HepG2 (cell line): ENCODE measurements around the gene ZSCAN21. TPM values are rescaled to one million over a fixed set of nuclear protein-coding genes. Genes with fewer than 3 reads are reported as not detected.

Experiments
- ATAC-seq: fragments of 200-7000 bp; cut with Tn5 transposase; 3 replicates; pipeline ENCODE4 v1.9.1; 2020; ENCODE audit warnings: mild to moderate bottlenecking, moderate library complexity
- BruUV-seq: library from RNA; stranded (reverse); fragments of 400-500 nt; replicated peaks from 2 replicates; lab custom pipeline; 2021; lab: Mats Ljungman, UMichigan
- CTCF ChIA-PET: fragments of 300-600 bp; formaldehyde crosslinking; extraction: SDS; loops from one replicate; lab custom pipeline; 2021; ENCODE audit warnings: low total read pairs, inconsistent platforms, low intra/inter-chr PET ratio; lab: Yijun Ruan, JAX
- POLR2A ChIA-PET: fragments of 350-600 bp; sonication (Branson Sonifier 250); formaldehyde crosslinking; loops from one replicate; lab custom pipeline; 2020; ENCODE audit warnings: antibody characterized with exemption, inconsistent platforms; lab: Yijun Ruan, JAX
- DNase-seq: peaks from one replicate; pipeline ENCODE4 v3.0.0-alpha.2; 2015; ENCODE audit warnings: low spot score
- FAIRE-seq: peaks from 3 replicates; lab custom pipeline; 2011; peaks lifted over from hg19 to GRCh38; lab: Jason Lieb, UNC
- H2AFZ ChIP-seq: one replicate; pipeline ENCODE4 v1.6.1; 2011; ENCODE audit warnings: low read length, inconsistent platforms
- H3K27ac ChIP-seq: fragments of 300-600 bp; 3 replicates; pipeline ENCODE4 v1.8.0; 2011; ENCODE audit warnings: mixed run types, mild to moderate bottlenecking, mixed read lengths, low read length, inconsistent platforms; ENCODE audit not compliant: insufficient read depth; ENCODE audit errors: extremely low read length
- H3K27me3 ChIP-seq, 2 experiments: fragments of 200-600 bp in 1 of 2; 2 replicates in 1 of 2; 3 replicates in 1 of 2; pipeline versions ENCODE4 v1.6.0 to v1.8.0; 2011; ENCODE audit warnings: low read length in 2 of 2, mild to moderate bottlenecking in 2 of 2, moderate library complexity in 2 of 2, inconsistent platforms in 1 of 2; ENCODE audit not compliant: insufficient read depth in 2 of 2, control insufficient read depth in 1 of 2
- H3K36me3 ChIP-seq, 2 experiments: fragments of 200-600 bp in 1 of 2; replicated peaks in 1 of 2; 2 replicates in 1 of 2; 3 replicates in 1 of 2; pipeline versions ENCODE4 v1.5.1 to v1.8.0; 2011; ENCODE audit warnings: low read length in 2 of 2, inconsistent platforms in 1 of 2; ENCODE audit not compliant: insufficient read depth in 2 of 2, control insufficient read depth in 1 of 2
- H3K4me1 ChIP-seq: 2 replicates; pipeline ENCODE4 v1.5.1; 2012; ENCODE audit warnings: low read length, inconsistent platforms; ENCODE audit not compliant: insufficient read depth
- H3K4me2 ChIP-seq: 2 replicates; pipeline ENCODE4 v1.6.0; 2011; ENCODE audit warnings: low read depth, low read length, inconsistent platforms
- H3K4me3 ChIP-seq, 3 experiments: fragments of 200-600 bp in 1 of 3; sonication (generic), shearing (Covaris generic) in 1 of 3; replicated peaks in 1 of 3; 2 replicates each; pipeline ENCODE4 v1.5.1; 2011 to 2016; ENCODE audit warnings: low read length in 3 of 3, inconsistent platforms in 2 of 3, low read depth in 2 of 3, mild to moderate bottlenecking in 2 of 3, control low read depth in 1 of 3, mixed read lengths in 1 of 3; ENCODE audit not compliant: insufficient read depth in 1 of 3
- H3K79me2 ChIP-seq: one replicate; pipeline ENCODE4 v1.6.1; 2011; ENCODE audit warnings: low read length, inconsistent platforms; ENCODE audit not compliant: insufficient read depth
- H3K9ac ChIP-seq: 2 replicates; pipeline ENCODE4 v1.6.0; 2011; ENCODE audit warnings: mild to moderate bottlenecking, low read depth, low read length, inconsistent platforms; ENCODE audit not compliant: insufficient read depth
- H3K9me3 ChIP-seq: 2 replicates; pipeline ENCODE4 v1.5.1; 2012; ENCODE audit warnings: mild to moderate bottlenecking, low read length
- H4K20me1 ChIP-seq: 2 replicates; pipeline ENCODE4 v1.6.0; 2011; ENCODE audit warnings: inconsistent platforms, mild to moderate bottlenecking, low read length, moderate library complexity; ENCODE audit not compliant: insufficient read depth
- FOXO1 ChIP-seq: sonication (generic); formaldehyde crosslinking; IDR thresholded peaks from 2 replicates; pipeline ENCODE4 v1.4.0; 2020; ENCODE audit warnings: missing genetic modification reagents
- POLR2G ChIP-seq: fragments of 200-400 bp; formaldehyde crosslinking; IDR thresholded peaks from 2 replicates; pipeline ENCODE4 v1.6.1; 2018; ENCODE audit warnings: mild to moderate bottlenecking, low read depth, low read length, moderate library complexity
- RBFOX2 ChIP-seq: fragments of 200-400 bp; formaldehyde crosslinking; IDR thresholded peaks from 2 replicates; pipeline ENCODE4 v1.6.1; 2017; ENCODE audit warnings: low read depth, mild to moderate bottlenecking, low read length
- RFX1 ChIP-seq: fragments of 450-650 bp; IDR thresholded peaks from 2 replicates; pipeline ENCODE4 v1.6.1; 2017
- RFX3 ChIP-seq: IDR thresholded peaks from 2 replicates; pipeline ENCODE4 v1.6.1; 2016; ENCODE audit warnings: missing biosample characterization, missing genetic modification reagents
- STAG1 ChIP-seq: sonication (generic); formaldehyde crosslinking; IDR thresholded peaks from 2 replicates; pipeline ENCODE4 v1.4.0; 2020; ENCODE audit warnings: missing genetic modification reagents
- TCF7 ChIP-seq: sonication (generic); IDR thresholded peaks from 2 replicates; pipeline ENCODE4 v1.6.1; 2016; ENCODE audit warnings: antibody characterized with exemption, low read depth
- ZBTB38 ChIP-seq: sonication (generic); formaldehyde crosslinking; IDR thresholded peaks from 2 replicates; pipeline ENCODE4 v1.5.1; 2020; ENCODE audit warnings: mild to moderate bottlenecking, missing genetic modification reagents
- ZNF207 ChIP-seq: fragments of 450-650 bp; IDR thresholded peaks from 2 replicates; pipeline ENCODE4 v1.6.1; 2016; ENCODE audit warnings: antibody characterized with exemption, borderline replicate concordance
- ZNF326 ChIP-seq: sonication (generic); formaldehyde crosslinking; IDR thresholded peaks from 2 replicates; pipeline ENCODE4 v1.4.0; 2020; ENCODE audit warnings: missing genetic modification reagents, borderline replicate concordance
- ZNF496 ChIP-seq: sonication (generic); formaldehyde crosslinking; IDR thresholded peaks from 2 replicates; pipeline ENCODE4 v1.8.1; 2023; ENCODE audit warnings: mild to moderate bottlenecking, moderate library complexity, missing genetic modification reagents; ENCODE audit not compliant: insufficient replicate concordance
- WGBS: methylation state at CpG from one replicate; pipeline ENCODE4 v1.1.6; 2017; ENCODE audit warnings: low lambda C conversion rate; 5-methylcytosine and 5-hydroxymethylcytosine counted together
- in situ Hi-C: cut with HindIII; loops from 2 replicates; pipeline ENCODE4 v1.10.0; 2017; ENCODE audit warnings: low pct_unique_long_range_greater_than_20kb; ENCODE audit not compliant: extremely low pct_ligation_motif_present
- intact Hi-C: fragments of 100-400 bp; cut with micrococcal nuclease; formaldehyde crosslinking; loops from one replicate; pipeline ENCODE4 v1.10.0; 2022; ENCODE audit not compliant: unreplicated experiment
- polyA plus RNA-seq, 8 experiments: library from polyadenylated mRNA; depleted of rRNA in 3 of 8; stranded (reverse) in 7 of 8; unstranded in 1 of 8; fragments of >200 nt; fragmentation: Illumina TruSeq in 4 of 8; extraction: Trizol in 4 of 8; gene quantifications; 2 replicates each; pipeline versions ENCODE4 v1.2.1 to v1.2.3, GENCODE V29; 2011 to 2016; ENCODE audit warnings: low read depth in 4 of 8, missing spikeins in 1 of 8, mixed read lengths in 1 of 8; ENCODE audit not compliant: insufficient read depth in 1 of 8
- total RNA-seq, 5 experiments: library from RNA; depleted of rRNA; stranded (reverse); fragments of >200 nt; fragmentation: Illumina TruSeq; extraction: Trizol; gene quantifications; 2 replicates each; pipeline ENCODE4 v1.2.3, GENCODE V29; 2016; ENCODE audit warnings: low read depth in 1 of 5

Gene ZSCAN21
- total and polyA plus RNA-seq, 2 of the 13 experiments (the other 11 are each of a cell fraction or from before 2014, with no cell fraction given) = 7.0 to 10.0 TPM

GRCh38 chr7:100007887-100008286 is 41.7 kb upstream of the ZSCAN21 start:
- Histone ChIP-seq H2AFZ (no peak overlapping the region), H3K79me2 (no peaks in the 10 kb centered on the region), H4K20me1 (no peaks in the 10 kb centered on the region), H3K4me2 (no peak overlapping the region), H3K36me3 (no peaks in the 10 kb centered on the region), H3K9me3 (no peaks in the 10 kb centered on the region), H3K27ac (peak overlapping the region; percentile 79), H3K9ac (no peak overlapping the region), H3K4me1 (peaks cover 97% of the 10 kb centered on the region), H3K4me3 (no peak overlapping the region), H3K27me3 (no peaks in the 10 kb centered on the region)
- DNase-seq (no peak), ATAC-seq (no peak), FAIRE-seq (no peak)
- POLR2A ChIA-PET = interaction anchor here (1.0 to 1.3 kb wide), 3 partner anchors 10 to 63 kb away, joined by 3 to 5 read pairs (median 4); partner anchors contain the start of gene ZSCAN21
- in situ Hi-C loops (no loop called here), intact Hi-C loops (no loop called here)
- CTCF ChIA-PET = no interaction called here
- 92% methylated on average over 3 of the region's 3 CpGs for WGBS
- TF ChIP-seq RFX3 (peak; percentile 65), FOXO1 (no peak), POLR2G (no peak), RFX1 (peak; percentile 70), RBFOX2 (no peak), ZNF326 (no peak)
- BruUV-seq = no TSS peak

GRCh38 chr7:100008525-100008924 is 41.0 kb upstream of the ZSCAN21 start:
- ATAC-seq (no peak), FAIRE-seq (no peak), DNase-seq (no peak)
- WGBS = 49% methylated on average over 10 of the region's 10 CpGs
- intact Hi-C loops = no loop called here
- Histone ChIP-seq H3K36me3 (no peaks in the 10 kb centered on the region), H3K9ac (peak overlapping the region; percentile 45), H3K27me3 (no peaks in the 10 kb centered on the region), H3K4me2 (peak overlapping the region; percentile 48), H3K79me2 (no peaks in the 10 kb centered on the region), H3K9me3 (no peaks in the 10 kb centered on the region), H3K4me1 (peaks cover 97% of the 10 kb centered on the region), H2AFZ (peak overlapping the region; percentile 28), H3K4me3 (no peak overlapping the region), H4K20me1 (no peaks in the 10 kb centered on the region), H3K27ac (peak overlapping the region; percentile 79)
- TF ChIP-seq ZNF207 = no peak
- no peak for TF ChIP-seq STAG1 (CRISPR knock-in tag)
- TF ChIP-seq TCF7 = peak; percentile 71
- no peak for TF ChIP-seq ZNF496 (CRISPR knock-in tag)
- TF ChIP-seq ZBTB38 = peak; percentile 65
- ChIA-PET POLR2A (interaction anchor here (1.0 to 1.3 kb wide), 4 partner anchors 9 to 63 kb away, joined by 3 to 5 read pairs (median 4); partner anchors contain the start of gene ZSCAN21), CTCF (no interaction called here)
- BruUV-seq = no TSS peak
- in situ Hi-C loops = no loop called here
